Measurements from ENCODE around the gene TTC3. TPM values are rescaled to one million over a fixed set of nuclear protein-coding genes. Genes with fewer than 3 reads are reported as not detected.

TTC3 gene
- total RNA-seq, 3 donors from 2014 or later (not counting 1 experiment from before 2014, with no cell fraction given): 83.1 to 97.4 (median 88.3) TPM

GRCh38 chr21:37224861-37225839 lies 152.1 kb downstream of the TTC3 start:
- peak; percentile 66 to 73 for DNase-seq
- intact Hi-C loops (cut with micrococcal nuclease): loop anchor here (1.0 to 10.0 kb wide), 4 partner anchors 32 to 337 kb away; partner anchors contain the start of genes PIGP, TTC3 and VPS26C
- H3K4me3 ChIP-seq (ENCODE audit: low read length): no peak overlapping the region
- ATAC-seq: peak; percentile 44 to 69 (median 67)
- H3K36me3 ChIP-seq (ENCODE audit: control insufficient read depth, insufficient read depth, low read length): peaks cover 34% of the 10 kb centered on the region
- H3K4me1 ChIP-seq (ENCODE audit: control insufficient read depth, insufficient read depth, low read length): peaks cover 46% of the 10 kb centered on the region
- H3K27ac ChIP-seq (ENCODE audit: low read length): peak overlapping the region; percentile 61
- peaks cover 54 to 57% of the 10 kb centered on the region in 2 donors for H3K4me1 Mint-ChIP-seq
- no peaks in the 10 kb centered on the region for H3K27me3 ChIP-seq (ENCODE audit: control insufficient read depth, insufficient read depth, low read length)
- TF ChIP-seq CTCF (IDR thresholded peaks at IDR 0.05): no peak
- H3K27ac Mint-ChIP-seq: peak overlapping the region; percentile 89 to 95
- H3K27me3 Mint-ChIP-seq (ENCODE audit: low read depth in 2 of 2): no peaks in the 10 kb centered on the region
- H3K4me3 Mint-ChIP-seq: peak overlapping the region; percentile 78
- no peaks in the 10 kb centered on the region for H3K9me3 ChIP-seq (ENCODE audit: control insufficient read depth, insufficient read depth, low read length)
- H3K36me3 Mint-ChIP-seq: no peaks in the 10 kb centered on the region
- 16% methylated on average over 20 of the region's 21 CpGs for whole genome bisulfite sequencing (ENCODE audit: insufficient coverage)
- H3K9me3 Mint-ChIP-seq: no peaks in the 10 kb centered on the region

GRCh38 chr21:37226041-37226920 lies 153.2 kb downstream of the TTC3 start:
- DNase-seq (no peak), ATAC-seq (no peak)
- H3K36me3 Mint-ChIP-seq: no peaks in the 10 kb centered on the region
- Histone ChIP-seq H3K4me1 (ENCODE audit: control insufficient read depth, insufficient read depth, low read length) (peaks cover 46% of the 10 kb centered on the region), H3K36me3 (ENCODE audit: control insufficient read depth, insufficient read depth, low read length) (peaks cover 43% of the 10 kb centered on the region), H3K9me3 (ENCODE audit: control insufficient read depth, insufficient read depth, low read length) (no peaks in the 10 kb centered on the region), H3K4me3 (ENCODE audit: low read length) (no peak overlapping the region), H3K27me3 (ENCODE audit: control insufficient read depth, insufficient read depth, low read length) (no peaks in the 10 kb centered on the region), H3K27ac (ENCODE audit: low read length) (peak overlapping the region; percentile 61)
- intact Hi-C loops (cut with micrococcal nuclease): loop anchor here (10.0 kb wide), 1 partner anchor 151 kb away; the partner anchor contains the start of genes PIGP and TTC3
- TF ChIP-seq CTCF (IDR thresholded peaks at IDR 0.05): no peak
- WGBS (ENCODE audit: insufficient coverage): 84% methylated on average over 16 of the region's 18 CpGs
- peaks cover 43 to 52% of the 10 kb centered on the region in 2 donors for H3K4me1 Mint-ChIP-seq
- H3K9me3 Mint-ChIP-seq: no peaks in the 10 kb centered on the region
- peak overlapping the region; percentile 78 for H3K4me3 Mint-ChIP-seq
- peak overlapping the region; percentile 89 to 95 for H3K27ac Mint-ChIP-seq
- H3K27me3 Mint-ChIP-seq (ENCODE audit: low read depth in 2 of 2): no peaks in the 10 kb centered on the region

- Mint-ChIP-seq H3K27ac (peak overlapping the region; percentile 89 to 95), H3K4me1 (peaks cover 36 to 52% of the 10 kb centered on the region in 2 donors), H3K4me3 (no peak overlapping the region), H3K9me3 (no peaks in the 10 kb centered on the region), H3K27me3 (ENCODE audit: low read depth in 2 of 2) (no peaks in the 10 kb centered on the region), H3K36me3 (no peaks in the 10 kb centered on the region)
- Histone ChIP-seq H3K4me3 (ENCODE audit: low read length) (no peak overlapping the region), H3K27me3 (ENCODE audit: control insufficient read depth, insufficient read depth, low read length) (no peaks in the 10 kb centered on the region), H3K9me3 (ENCODE audit: control insufficient read depth, insufficient read depth, low read length) (no peaks in the 10 kb centered on the region), H3K27ac (ENCODE audit: low read length) (no peak overlapping the region), H3K36me3 (ENCODE audit: control insufficient read depth, insufficient read depth, low read length) (peaks cover 53% of the 10 kb centered on the region), H3K4me1 (ENCODE audit: control insufficient read depth, insufficient read depth, low read length) (peaks cover 45% of the 10 kb centered on the region)
- no peak for TF ChIP-seq CTCF (IDR thresholded peaks at IDR 0.05)
- intact Hi-C loops (cut with micrococcal nuclease): loop anchor here (10.0 kb wide), 1 partner anchor 153 kb away; the partner anchor contains the start of genes PIGP and TTC3
- WGBS (ENCODE audit: insufficient coverage): 94% methylated on average over 37 of the region's 38 CpGs
- DNase-seq (no peak), ATAC-seq (no peak)
Observed at GRCh38 chr21:37227071-37228002, 154.3 kb downstream of the TTC3 start.

All from natural killer cell (primary cell).